Activated CD4-positive, CD25-positive, alpha-beta regulatory T cell treated with anti-CD3 and anti-CD28 coated beads, Interleukin-2, amount 50 U/mL, for 16 hours (primary cell): ENCODE measurements around the gene PRKCA.
"Not testable (repeated sequence)": the region's sequence is repeated elsewhere in the genome, so short reads cannot be mapped to it uniquely, and the experiment has no call there.

Experiments
- DNase-seq: peaks from one replicate; pipeline ENCODE4 v3.0.0-alpha.2; 2020; ENCODE audit warnings: low read depth, low spot score

The PRKCA gene

GRCh38 chr17:66324381-66325004, 22.1 kb downstream of the PRKCA start:
- not testable (repeated sequence) for DNase-seq

GRCh38 chr17:66326476-66327047, 24.1 kb downstream of the PRKCA start:
- DNase-seq: no peak

GRCh38 chr17:66330646-66331037, 28.2 kb downstream of the PRKCA start:
- DNase-seq: no peak

- no peak for DNase-seq
These were observed 28.8 kb downstream of the PRKCA start for GRCh38 chr17:66331038-66331816.

- no peak for DNase-seq
These were observed 33.4 kb downstream of the PRKCA start for GRCh38 chr17:66335797-66336196.

- no peak for DNase-seq
These were observed 34.9 kb downstream of the PRKCA start for GRCh38 chr17:66337268-66337667.

- DNase-seq: no peak
These were observed 35.6 kb downstream of the PRKCA start for GRCh38 chr17:66337866-66338485.

- DNase-seq: no peak
These were observed 36.5 kb downstream of the PRKCA start for GRCh38 chr17:66338937-66339336.

GRCh38 chr17:66339561-66339960, 37.1 kb downstream of the PRKCA start:
- no peak for DNase-seq

GRCh38 chr17:66340720-66341119, 38.3 kb downstream of the PRKCA start:
- DNase-seq: no peak

GRCh38 chr17:66341462-66341861, 39.0 kb downstream of the PRKCA start:
- no peak for DNase-seq

GRCh38 chr17:66342263-66342662, 39.9 kb downstream of the PRKCA start:
- not testable (repeated sequence) for DNase-seq

- DNase-seq: no peak
These were observed 41.2 kb downstream of the PRKCA start for GRCh38 chr17:66343531-66344078.

GRCh38 chr17:66344473-66344872, 42.1 kb downstream of the PRKCA start:
- no peak for DNase-seq

- no peak for DNase-seq
These were observed 42.9 kb downstream of the PRKCA start for GRCh38 chr17:66345264-66345663.

GRCh38 chr17:66345949-66346638, 43.7 kb downstream of the PRKCA start:
- not testable (repeated sequence) for DNase-seq

GRCh38 chr17:66347661-66348514, 45.5 kb downstream of the PRKCA start:
- DNase-seq: no peak

GRCh38 chr17:66348584-66349165, 46.3 kb downstream of the PRKCA start:
- DNase-seq: no peak

GRCh38 chr17:66349521-66350254, 47.3 kb downstream of the PRKCA start:
- DNase-seq: no peak

- DNase-seq: not testable (repeated sequence)
These were observed 48.2 kb downstream of the PRKCA start for GRCh38 chr17:66350576-66350975.
